Mucosa of descending colon (tissue), 3 donors: Measurements from ENCODE around the gene DPP3. TPM values are rescaled to one million over a fixed set of nuclear protein-coding genes. Genes with fewer than 3 reads are reported as not detected.

Source experiments
- ATAC-seq: fragments of 200-7000 bp; cut with Tn5 transposase; one replicate; pipeline ENCODE4 v1.9.1; 2020; ENCODE audit warnings: mild to moderate bottlenecking, moderate library complexity
- DNase-seq, 3 donors: peaks; one replicate each; pipeline ENCODE4 v3.0.0-alpha.2; 2020
- H3K36me3 ChIP-seq: fragments of 200-600 bp; one replicate; pipeline ENCODE4 v1.8.0; 2021; ENCODE audit warnings: low read depth, mild to moderate bottlenecking
- H3K4me1 ChIP-seq: fragments of 200-600 bp; one replicate; pipeline ENCODE4 v1.8.0; 2021; ENCODE audit warnings: low read depth, mild to moderate bottlenecking
- H3K4me3 ChIP-seq: fragments of 200-600 bp; one replicate; pipeline ENCODE4 v1.8.0; 2021; ENCODE audit warnings: mild to moderate bottlenecking
- H3K9me3 ChIP-seq: fragments of 200-600 bp; one replicate; pipeline ENCODE4 v1.8.0; 2021; ENCODE audit warnings: mild to moderate bottlenecking
- intact Hi-C, 2 donors: fragments of 100-400 bp; cut with DNase I in 1 of 2; cut with micrococcal nuclease in 1 of 2; formaldehyde crosslinking; loops; one replicate each; pipeline versions ENCODE4 v1.11.0 to v1.11.1; 2022; cut with DNase I, micrococcal nuclease
- total RNA-seq, 3 donors: library from RNA; stranded (reverse); fragmentation: NEBNext Ultra II Directional in 2 of 3; extraction: Animal tissue kit (Norgen Biotek cat#: 25700) in 2 of 3; gene quantifications; one replicate each; pipeline versions ENCODE4 v1.2.1 to v1.2.4, GENCODE V29; 2021 to 2023
- TF ChIP-seq, protein P1 (sequence below): fragments of 200-600 bp; IDR thresholded peaks from one replicate; pipeline ENCODE4 v1.8.0; 2022; ENCODE audit warnings: antibody characterized with exemption, mild to moderate bottlenecking
- donor health status: DM: no; HTN: no; CAD: no; lungs with moderate emphysema.
- donor health status: DM: no; HTN: no; CAD: no.
- donor health status: DM: no; HTN: yes; CAD: no.

Gene DPP3
- total RNA-seq, 3 donors from 2014 or later = 37.9 to 92.2 (median 75.5) TPM

GRCh38 chr11:66473608-66474515, 6.4 kb upstream of the DPP3 start:
- no peaks in the 10 kb centered on the region for H3K4me1 ChIP-seq
- DNase-seq (no peak), ATAC-seq (no peak)
- H3K4me3 ChIP-seq = no peak overlapping the region
- H3K36me3 ChIP-seq = no peaks in the 10 kb centered on the region
- no peaks in the 10 kb centered on the region for H3K9me3 ChIP-seq
- TF ChIP-seq, protein P1, sequence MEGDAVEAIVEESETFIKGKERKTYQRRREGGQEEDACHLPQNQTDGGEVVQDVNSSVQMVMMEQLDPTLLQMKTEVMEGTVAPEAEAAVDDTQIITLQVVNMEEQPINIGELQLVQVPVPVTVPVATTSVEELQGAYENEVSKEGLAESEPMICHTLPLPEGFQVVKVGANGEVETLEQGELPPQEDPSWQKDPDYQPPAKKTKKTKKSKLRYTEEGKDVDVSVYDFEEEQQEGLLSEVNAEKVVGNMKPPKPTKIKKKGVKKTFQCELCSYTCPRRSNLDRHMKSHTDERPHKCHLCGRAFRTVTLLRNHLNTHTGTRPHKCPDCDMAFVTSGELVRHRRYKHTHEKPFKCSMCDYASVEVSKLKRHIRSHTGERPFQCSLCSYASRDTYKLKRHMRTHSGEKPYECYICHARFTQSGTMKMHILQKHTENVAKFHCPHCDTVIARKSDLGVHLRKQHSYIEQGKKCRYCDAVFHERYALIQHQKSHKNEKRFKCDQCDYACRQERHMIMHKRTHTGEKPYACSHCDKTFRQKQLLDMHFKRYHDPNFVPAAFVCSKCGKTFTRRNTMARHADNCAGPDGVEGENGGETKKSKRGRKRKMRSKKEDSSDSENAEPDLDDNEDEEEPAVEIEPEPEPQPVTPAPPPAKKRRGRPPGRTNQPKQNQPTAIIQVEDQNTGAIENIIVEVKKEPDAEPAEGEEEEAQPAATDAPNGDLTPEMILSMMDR = no peak
- intact Hi-C loops = no loop called here

- intact Hi-C loops = no loop called here
- TF ChIP-seq, protein P1 = no peak
- no peak for DNase-seq
- H3K36me3 ChIP-seq = no peaks in the 10 kb centered on the region
- no peak overlapping the region for H3K4me3 ChIP-seq
- no peaks in the 10 kb centered on the region for H3K9me3 ChIP-seq
- peaks cover 4% of the 10 kb centered on the region for H3K4me1 ChIP-seq
- ATAC-seq = no peak
Observed at GRCh38 chr11:66475349-66476172, 4.7 kb upstream of the DPP3 start.

DNA sequence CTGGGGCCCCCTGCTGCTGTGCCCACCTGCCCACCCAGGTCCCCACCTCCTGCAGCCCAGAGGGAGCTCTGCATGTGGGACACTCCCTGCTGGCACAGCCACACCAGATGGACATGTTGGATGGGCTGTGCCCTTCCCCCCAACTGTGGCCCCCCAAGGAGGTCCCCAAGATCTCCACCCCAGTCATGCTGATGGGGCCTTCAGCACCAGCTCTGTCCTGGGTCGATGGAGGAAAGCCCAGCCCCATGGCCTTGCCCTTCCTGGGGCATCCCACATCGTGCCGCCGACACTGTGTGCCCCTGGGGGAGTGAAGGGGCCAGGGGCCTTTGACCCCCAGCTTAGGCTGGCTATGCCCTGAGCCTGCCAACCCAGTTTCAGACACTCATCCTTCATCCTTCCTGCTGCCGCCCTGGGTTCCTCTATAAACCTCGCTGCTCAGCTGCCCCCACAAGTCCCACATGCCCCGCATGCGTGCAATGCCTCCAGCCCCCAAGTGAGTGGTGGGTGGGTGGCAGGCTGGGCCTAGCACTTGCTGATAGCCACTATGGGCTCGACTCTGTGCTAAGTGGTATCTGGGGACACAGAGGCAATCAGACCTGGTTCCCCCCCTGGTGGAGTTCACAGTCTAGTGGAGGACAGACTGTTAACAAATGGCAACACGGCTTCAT, 3.9 kb upstream of the DPP3 start:
- Histone ChIP-seq H3K4me3 (no peak overlapping the region), H3K9me3 (no peaks in the 10 kb centered on the region), H3K4me1 (peaks cover 4% of the 10 kb centered on the region), H3K36me3 (no peaks in the 10 kb centered on the region)
- DNase-seq (no peak), ATAC-seq (no peak)
- intact Hi-C loops = no loop called here
- TF ChIP-seq, protein P1 = no peak

GRCh38 chr11:66476841-66477251, 3.4 kb upstream of the DPP3 start:
- TF ChIP-seq, protein P1 = no peak
- no peak for DNase-seq
- intact Hi-C loops = no loop called here
- H3K9me3 ChIP-seq = no peaks in the 10 kb centered on the region
- ATAC-seq = no peak
- no peaks in the 10 kb centered on the region for H3K36me3 ChIP-seq
- H3K4me3 ChIP-seq = no peak overlapping the region
- H3K4me1 ChIP-seq = peaks cover 4% of the 10 kb centered on the region

- H3K36me3 ChIP-seq = no peaks in the 10 kb centered on the region
- ATAC-seq = no peak
- intact Hi-C loops = no loop called here
Observed at GRCh38 chr11:66477263-66478201, 2.7 kb upstream of the DPP3 start.

More at GRCh38 chr11:66477263-66478201, 2.7 kb upstream of the DPP3 start:
- no peak for DNase-seq
- TF ChIP-seq, protein P1 = no peak
- peaks cover 4% of the 10 kb centered on the region for H3K4me1 ChIP-seq
- H3K9me3 ChIP-seq = no peaks in the 10 kb centered on the region
- H3K4me3 ChIP-seq = no peak overlapping the region
